ENCODE data around the gene SH3RF3. TPM values are rescaled to one million over a fixed set of nuclear protein-coding genes. Genes with fewer than 3 reads are reported as not detected.

Gene SH3RF3
- total RNA-seq, 1 donor = 0.54 TPM

GRCh38 chr2:109476641-109477441 lies 347.8 kb downstream of the SH3RF3 start:
- DNase-seq (ENCODE audit: low read depth in 2 of 3, low spot score in 2 of 3) = no peak

DNA sequence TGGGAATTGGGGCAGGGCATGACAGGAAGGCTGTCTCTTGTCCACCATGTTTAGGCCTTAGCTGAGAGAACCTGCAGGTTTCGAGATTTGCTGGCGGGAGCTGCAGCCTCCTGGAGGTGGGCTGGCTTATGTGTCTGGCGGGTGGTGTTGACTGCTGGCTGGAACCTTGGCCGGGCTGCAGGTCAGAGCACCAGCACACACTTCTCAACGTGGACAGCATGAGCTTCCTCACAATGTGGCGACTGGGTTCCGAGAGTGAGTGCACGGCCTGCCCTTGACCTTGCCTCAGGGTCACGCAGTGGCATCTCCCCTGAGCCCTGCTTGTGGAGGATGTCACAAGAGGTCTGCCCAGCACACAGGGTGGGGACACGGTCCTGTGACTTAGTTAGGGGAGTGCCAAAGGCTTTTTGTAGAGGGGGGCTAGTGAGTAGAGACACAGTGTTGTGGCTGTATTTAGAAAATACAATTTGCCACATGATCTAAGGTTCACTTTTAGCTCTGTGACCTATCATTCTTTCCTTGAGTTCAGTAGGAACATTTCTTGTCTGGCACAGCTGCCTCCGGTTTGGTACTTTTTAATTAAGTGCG lies 350.0 kb downstream of the SH3RF3 start:
- no peak for DNase-seq (ENCODE audit: low read depth in 2 of 3, low spot score in 2 of 3)

DNA sequence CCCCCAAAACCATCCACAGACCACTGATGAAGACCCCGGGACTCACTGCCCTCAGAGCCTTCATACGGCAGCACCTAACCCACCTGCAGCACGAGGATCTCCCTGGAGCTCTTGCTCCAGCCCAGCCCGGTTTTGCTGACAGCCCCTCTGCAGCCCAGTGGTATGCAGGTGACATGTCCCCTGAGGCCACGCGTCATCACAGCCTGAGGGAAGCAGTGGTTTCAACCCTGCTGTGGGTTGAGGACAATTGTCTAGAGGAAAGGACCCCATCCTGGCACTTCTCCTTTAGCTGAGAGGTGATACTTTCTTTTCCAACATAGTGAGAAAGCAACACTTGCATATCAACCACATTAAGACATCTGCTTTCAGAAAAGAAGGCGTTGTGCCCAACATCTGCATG lies 350.8 kb downstream of the SH3RF3 start:
- DNase-seq (ENCODE audit: low read depth in 2 of 3, low spot score in 2 of 3) = peak in 1 of 3 donors; percentile 38

- no peak for DNase-seq (ENCODE audit: low read depth in 2 of 3, low spot score in 2 of 3)
Measured at GRCh38 chr2:109480486-109481195, 351.6 kb downstream of the SH3RF3 start.

DNA sequence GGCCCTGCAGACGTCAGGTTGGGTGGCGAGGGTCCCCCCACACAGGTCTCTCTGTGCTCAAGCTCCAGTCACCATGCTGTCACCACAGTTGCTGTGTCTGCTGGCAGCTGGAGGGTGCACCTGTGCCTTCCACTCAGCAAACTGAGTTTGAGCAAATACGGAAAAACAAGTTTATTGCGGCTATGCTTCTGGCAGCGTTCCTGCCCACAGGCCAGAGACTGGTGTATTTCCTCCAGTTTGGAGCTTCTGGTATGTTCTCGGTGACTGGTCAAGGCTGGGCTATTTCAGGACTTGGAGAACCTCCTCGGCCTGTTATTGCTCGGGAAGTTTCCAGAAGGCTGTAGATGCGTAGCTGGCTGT lies 352.2 kb downstream of the SH3RF3 start:
- no peak for DNase-seq (ENCODE audit: low read depth in 2 of 3, low spot score in 2 of 3)

DNA sequence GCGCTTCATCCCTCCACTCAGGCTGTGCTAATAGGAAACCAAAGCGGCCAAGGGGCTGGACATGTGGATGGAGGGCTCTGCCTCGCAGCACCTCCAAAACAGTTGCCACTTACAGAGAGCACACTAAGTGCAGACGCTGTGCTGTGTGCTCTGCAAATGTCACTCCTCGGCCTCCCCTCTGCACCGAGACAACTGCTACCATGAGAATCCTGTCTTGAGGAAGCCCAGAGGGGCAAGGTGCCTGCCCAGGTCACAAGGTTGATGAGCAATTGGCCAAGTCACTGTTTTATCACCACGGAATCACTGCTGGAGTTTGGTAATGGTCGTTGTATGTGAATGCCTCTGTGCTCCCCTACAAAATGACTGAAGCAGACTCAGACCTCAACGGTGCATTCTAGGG lies 352.6 kb downstream of the SH3RF3 start:
- DNase-seq (ENCODE audit: low read depth in 2 of 3, low spot score in 2 of 3) = no peak

DNA sequence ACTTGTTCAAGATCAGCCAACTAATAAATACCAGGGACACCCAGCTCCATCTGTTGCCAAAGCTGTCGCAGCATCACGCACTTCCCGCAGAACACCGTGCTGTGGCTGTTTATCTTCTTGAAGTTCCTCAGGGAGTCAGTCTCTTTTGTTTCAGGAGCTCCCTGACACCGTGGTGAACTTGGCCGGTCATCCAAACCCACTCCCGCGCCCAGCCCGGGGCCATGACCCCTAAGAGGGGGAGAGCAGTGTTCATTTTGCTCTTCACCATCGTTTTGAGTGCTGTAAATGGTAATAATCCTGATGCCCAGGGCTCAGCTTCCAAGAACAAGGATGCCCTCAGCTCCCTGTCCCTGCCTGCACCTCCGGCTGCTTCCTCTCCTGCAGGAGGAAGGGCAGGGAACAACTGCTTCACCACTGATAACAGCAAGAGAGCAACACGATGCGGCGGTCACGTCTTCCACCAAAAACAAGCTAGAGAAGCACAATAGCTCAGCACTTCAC lies 353.4 kb downstream of the SH3RF3 start:
- DNase-seq (ENCODE audit: low read depth in 2 of 3, low spot score in 2 of 3) = no peak

GRCh38 chr2:109486711-109487535 lies 357.9 kb downstream of the SH3RF3 start:
- DNase-seq (ENCODE audit: low read depth in 2 of 3, low spot score in 2 of 3) = no peak

GRCh38 chr2:109487536-109487869 lies 358.5 kb downstream of the SH3RF3 start:
- no peak for DNase-seq (ENCODE audit: low read depth in 2 of 3, low spot score in 2 of 3)

- DNase-seq (ENCODE audit: low read depth in 2 of 3, low spot score in 2 of 3) = no peak
Measured at GRCh38 chr2:109487871-109488655, 359.1 kb downstream of the SH3RF3 start.

GRCh38 chr2:109489296-109489695 lies 360.3 kb downstream of the SH3RF3 start:
- no peak for DNase-seq (ENCODE audit: low read depth in 2 of 3, low spot score in 2 of 3)

DNA sequence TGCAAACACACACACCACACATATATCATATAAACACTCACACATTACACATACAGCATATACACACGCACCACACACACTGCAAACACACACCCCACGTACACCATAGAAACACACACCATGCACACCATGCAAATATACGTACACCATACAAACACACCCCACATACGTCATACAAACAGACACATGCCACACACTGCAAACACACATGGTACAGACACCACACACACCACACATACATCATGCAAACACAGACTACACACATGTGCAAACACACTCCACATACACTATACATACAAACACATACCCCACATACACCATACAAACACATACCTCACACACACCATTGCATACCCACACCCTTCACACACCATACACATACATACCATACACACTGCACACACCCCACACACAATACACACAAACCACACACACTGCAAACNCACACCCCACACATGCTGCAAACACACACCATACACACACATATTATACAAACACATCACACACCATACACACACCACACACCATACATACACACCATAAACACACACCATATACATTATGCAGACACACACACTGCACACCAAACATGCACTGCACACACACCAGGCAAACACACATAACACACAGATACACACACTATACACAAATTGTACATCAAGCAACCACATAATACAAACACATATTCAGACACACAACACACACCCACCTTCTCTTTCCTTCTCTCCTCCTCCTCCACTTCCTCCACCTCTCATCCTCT lies 364.4 kb downstream of the SH3RF3 start:
- DNase-seq (ENCODE audit: low read depth in 2 of 3, low spot score in 2 of 3) = no peak

GRCh38 chr2:109494351-109494750 lies 365.3 kb downstream of the SH3RF3 start:
- DNase-seq (ENCODE audit: low read depth in 2 of 3, low spot score in 2 of 3) = no peak

DNA sequence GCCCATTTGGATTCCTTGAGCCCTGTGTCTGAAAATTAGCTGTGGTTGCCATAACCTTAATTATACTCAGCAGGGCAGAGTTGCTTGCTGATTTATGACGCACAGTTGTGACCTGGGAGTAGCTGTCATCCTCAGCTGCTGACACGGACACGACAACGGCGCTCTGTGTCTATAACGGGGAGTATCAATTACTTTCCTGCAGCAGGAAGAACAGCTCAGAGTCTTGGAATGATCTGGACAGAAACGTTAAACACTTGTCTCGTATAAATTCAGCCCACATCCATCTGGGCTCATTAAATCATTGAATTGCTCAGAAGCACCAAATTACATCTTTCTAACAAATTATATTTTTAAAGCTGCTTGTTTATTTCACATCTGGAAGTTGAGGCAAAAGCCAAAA lies 368.5 kb downstream of the SH3RF3 start:
- DNase-seq (ENCODE audit: low read depth in 2 of 3, low spot score in 2 of 3) = no peak

GRCh38 chr2:109497911-109498870 lies 369.2 kb downstream of the SH3RF3 start:
- no peak for DNase-seq (ENCODE audit: low read depth in 2 of 3, low spot score in 2 of 3)

- DNase-seq (ENCODE audit: low read depth in 2 of 3, low spot score in 2 of 3) = no peak
Measured at GRCh38 chr2:109498906-109499305, 369.9 kb downstream of the SH3RF3 start.

GRCh38 chr2:109499566-109499965 lies 370.6 kb downstream of the SH3RF3 start:
- DNase-seq (ENCODE audit: low read depth in 2 of 3, low spot score in 2 of 3) = peak in 1 of 3 donors; percentile 41

GRCh38 chr2:109500910-109501309 lies 371.9 kb downstream of the SH3RF3 start:
- DNase-seq (ENCODE audit: low read depth in 2 of 3, low spot score in 2 of 3) = no peak
